Measurements from ENCODE around the gene SEC14L1.

SEC14L1 gene

DNA sequence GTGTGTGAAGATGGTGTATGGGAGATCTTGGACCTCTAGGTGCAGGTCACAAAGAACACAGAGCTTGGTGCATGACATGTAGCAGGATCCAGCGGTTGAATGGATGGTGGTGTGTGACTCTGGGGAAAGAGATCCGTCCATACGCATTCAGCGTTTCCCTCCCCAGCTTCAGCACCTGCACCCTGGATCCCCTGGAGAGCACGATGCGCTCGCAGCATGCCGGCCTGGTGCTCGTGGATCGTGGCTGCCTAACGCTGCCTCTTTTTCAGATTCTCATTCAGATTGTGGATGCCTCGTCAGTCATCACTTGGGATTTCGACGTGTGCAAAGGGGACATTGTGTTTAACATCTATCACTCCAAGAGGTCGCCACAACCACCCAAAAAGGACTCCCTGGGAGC lies 70.9 kb downstream of the SEC14L1 start:
- TF ChIP-seq, protein P1, sequence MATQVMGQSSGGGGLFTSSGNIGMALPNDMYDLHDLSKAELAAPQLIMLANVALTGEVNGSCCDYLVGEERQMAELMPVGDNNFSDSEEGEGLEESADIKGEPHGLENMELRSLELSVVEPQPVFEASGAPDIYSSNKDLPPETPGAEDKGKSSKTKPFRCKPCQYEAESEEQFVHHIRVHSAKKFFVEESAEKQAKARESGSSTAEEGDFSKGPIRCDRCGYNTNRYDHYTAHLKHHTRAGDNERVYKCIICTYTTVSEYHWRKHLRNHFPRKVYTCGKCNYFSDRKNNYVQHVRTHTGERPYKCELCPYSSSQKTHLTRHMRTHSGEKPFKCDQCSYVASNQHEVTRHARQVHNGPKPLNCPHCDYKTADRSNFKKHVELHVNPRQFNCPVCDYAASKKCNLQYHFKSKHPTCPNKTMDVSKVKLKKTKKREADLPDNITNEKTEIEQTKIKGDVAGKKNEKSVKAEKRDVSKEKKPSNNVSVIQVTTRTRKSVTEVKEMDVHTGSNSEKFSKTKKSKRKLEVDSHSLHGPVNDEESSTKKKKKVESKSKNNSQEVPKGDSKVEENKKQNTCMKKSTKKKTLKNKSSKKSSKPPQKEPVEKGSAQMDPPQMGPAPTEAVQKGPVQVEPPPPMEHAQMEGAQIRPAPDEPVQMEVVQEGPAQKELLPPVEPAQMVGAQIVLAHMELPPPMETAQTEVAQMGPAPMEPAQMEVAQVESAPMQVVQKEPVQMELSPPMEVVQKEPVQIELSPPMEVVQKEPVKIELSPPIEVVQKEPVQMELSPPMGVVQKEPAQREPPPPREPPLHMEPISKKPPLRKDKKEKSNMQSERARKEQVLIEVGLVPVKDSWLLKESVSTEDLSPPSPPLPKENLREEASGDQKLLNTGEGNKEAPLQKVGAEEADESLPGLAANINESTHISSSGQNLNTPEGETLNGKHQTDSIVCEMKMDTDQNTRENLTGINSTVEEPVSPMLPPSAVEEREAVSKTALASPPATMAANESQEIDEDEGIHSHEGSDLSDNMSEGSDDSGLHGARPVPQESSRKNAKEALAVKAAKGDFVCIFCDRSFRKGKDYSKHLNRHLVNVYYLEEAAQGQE (IDR thresholded peaks at IDR 0.05; ENCODE audit: low read depth), result no peak
- TF ChIP-seq CREB1 (IDR thresholded peaks at IDR 0.05; ENCODE audit: low read depth) (no peak), MAX (IDR thresholded peaks at IDR 0.05) (no peak), EP300 (IDR thresholded peaks at IDR 0.05; ENCODE audit: borderline replicate concordance) (no peak), NFIC (IDR thresholded peaks at IDR 0.05) (no peak), CEBPB (IDR thresholded peaks at IDR 0.05) (no peak), USF1 (IDR thresholded peaks at IDR 0.05) (no peak)

- no peak for TF ChIP-seq YY1 (IDR thresholded peaks at IDR 0.05; ENCODE audit: low read depth)
- TF ChIP-seq MAX (IDR thresholded peaks at IDR 0.05), result no peak
- TF ChIP-seq NFIC (IDR thresholded peaks at IDR 0.05), result no peak
- no peak for TF ChIP-seq EP300 (IDR thresholded peaks at IDR 0.05; ENCODE audit: borderline replicate concordance)
- no peak for TF ChIP-seq CEBPB (IDR thresholded peaks at IDR 0.05)
- no peak for TF ChIP-seq TEAD4 (IDR thresholded peaks at IDR 0.05)
- TF ChIP-seq TCF12 (IDR thresholded peaks at IDR 0.05; ENCODE audit: low read depth), result no peak
- TF ChIP-seq CREB1 (IDR thresholded peaks at IDR 0.05; ENCODE audit: low read depth), result no peak
- TF ChIP-seq ZBTB7A (IDR thresholded peaks at IDR 0.05; ENCODE audit: low read depth), result no peak
- TF ChIP-seq TAF1 (IDR thresholded peaks at IDR 0.05; ENCODE audit: low read depth), result no peak
- TF ChIP-seq FOXM1 (IDR thresholded peaks at IDR 0.05; ENCODE audit: borderline replicate concordance, low read depth), result no peak
- TF ChIP-seq RAD21 (IDR thresholded peaks at IDR 0.05; ENCODE audit: low read depth), result no peak
Observed at GRCh38 chr17:77212081-77212832, 71.5 kb downstream of the SEC14L1 start.

GRCh38 chr17:77212833-77213777 lies 72.3 kb downstream of the SEC14L1 start:
- TF ChIP-seq USF1 (IDR thresholded peaks at IDR 0.05) (no peak), FOXM1 (IDR thresholded peaks at IDR 0.05; ENCODE audit: borderline replicate concordance, low read depth) (no peak), TAF1 (IDR thresholded peaks at IDR 0.05; ENCODE audit: low read depth) (no peak)

DNA sequence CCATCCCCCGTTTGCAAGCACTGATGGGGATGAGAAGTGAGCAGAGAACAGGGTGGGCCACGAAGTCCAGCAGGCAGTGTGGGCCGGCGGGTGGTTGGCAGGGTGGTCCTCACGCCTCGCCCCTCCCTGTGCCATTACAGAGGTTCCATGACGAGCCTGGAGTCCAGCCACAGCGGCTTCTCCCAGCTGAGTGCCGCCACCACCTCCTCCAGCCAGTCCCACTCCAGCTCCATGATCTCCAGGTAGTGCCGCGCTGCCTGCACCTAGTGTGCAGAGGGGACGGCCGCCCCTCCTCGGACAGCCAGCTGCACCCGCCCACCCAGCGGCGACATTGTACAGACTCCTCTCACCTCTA lies 73.0 kb downstream of the SEC14L1 start:
- TF ChIP-seq CEBPB (IDR thresholded peaks at IDR 0.05) (no peak), TCF12 (IDR thresholded peaks at IDR 0.05; ENCODE audit: low read depth) (no peak)

DNA sequence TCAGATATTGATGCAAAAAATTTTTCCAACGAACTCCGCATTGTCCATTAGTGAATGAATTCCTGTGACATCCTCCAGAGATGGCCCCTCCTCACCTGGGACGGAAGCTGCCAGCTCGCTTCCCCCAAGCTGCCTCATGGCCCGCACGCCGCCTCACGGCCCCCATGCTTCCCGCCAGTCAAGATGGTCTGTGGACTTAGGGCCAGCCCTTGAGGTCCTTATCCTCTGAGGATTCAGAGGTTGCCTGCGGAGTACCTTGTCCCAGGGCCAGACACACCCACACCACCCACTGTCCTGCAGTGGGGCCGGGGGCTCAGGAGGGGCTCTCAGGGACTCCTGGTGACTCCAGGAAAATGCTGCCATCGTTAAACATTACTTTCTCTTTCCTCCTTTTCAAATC lies 73.6 kb downstream of the SEC14L1 start:
- TF ChIP-seq CEBPB (IDR thresholded peaks at IDR 0.05) (no peak), TCF12 (IDR thresholded peaks at IDR 0.05; ENCODE audit: low read depth) (no peak), MAX (IDR thresholded peaks at IDR 0.05) (no peak), NFIC (IDR thresholded peaks at IDR 0.05) (no peak), EP300 (IDR thresholded peaks at IDR 0.05; ENCODE audit: borderline replicate concordance) (no peak), YY1 (IDR thresholded peaks at IDR 0.05; ENCODE audit: low read depth) (no peak), FOXM1 (IDR thresholded peaks at IDR 0.05; ENCODE audit: borderline replicate concordance, low read depth) (no peak), ZBTB7A (IDR thresholded peaks at IDR 0.05; ENCODE audit: low read depth) (no peak), USF1 (IDR thresholded peaks at IDR 0.05) (no peak), RAD21 (IDR thresholded peaks at IDR 0.05; ENCODE audit: low read depth) (no peak), EGR1 (IDR thresholded peaks at IDR 0.05) (no peak), CREB1 (IDR thresholded peaks at IDR 0.05; ENCODE audit: low read depth) (no peak), TEAD4 (IDR thresholded peaks at IDR 0.05) (no peak), TAF1 (IDR thresholded peaks at IDR 0.05; ENCODE audit: low read depth) (no peak)
- TF ChIP-seq, protein P1 (IDR thresholded peaks at IDR 0.05; ENCODE audit: low read depth), result no peak

Data from Ishikawa (cell line).